Measurements from ENCODE around the gene SLC25A21.

DNA sequence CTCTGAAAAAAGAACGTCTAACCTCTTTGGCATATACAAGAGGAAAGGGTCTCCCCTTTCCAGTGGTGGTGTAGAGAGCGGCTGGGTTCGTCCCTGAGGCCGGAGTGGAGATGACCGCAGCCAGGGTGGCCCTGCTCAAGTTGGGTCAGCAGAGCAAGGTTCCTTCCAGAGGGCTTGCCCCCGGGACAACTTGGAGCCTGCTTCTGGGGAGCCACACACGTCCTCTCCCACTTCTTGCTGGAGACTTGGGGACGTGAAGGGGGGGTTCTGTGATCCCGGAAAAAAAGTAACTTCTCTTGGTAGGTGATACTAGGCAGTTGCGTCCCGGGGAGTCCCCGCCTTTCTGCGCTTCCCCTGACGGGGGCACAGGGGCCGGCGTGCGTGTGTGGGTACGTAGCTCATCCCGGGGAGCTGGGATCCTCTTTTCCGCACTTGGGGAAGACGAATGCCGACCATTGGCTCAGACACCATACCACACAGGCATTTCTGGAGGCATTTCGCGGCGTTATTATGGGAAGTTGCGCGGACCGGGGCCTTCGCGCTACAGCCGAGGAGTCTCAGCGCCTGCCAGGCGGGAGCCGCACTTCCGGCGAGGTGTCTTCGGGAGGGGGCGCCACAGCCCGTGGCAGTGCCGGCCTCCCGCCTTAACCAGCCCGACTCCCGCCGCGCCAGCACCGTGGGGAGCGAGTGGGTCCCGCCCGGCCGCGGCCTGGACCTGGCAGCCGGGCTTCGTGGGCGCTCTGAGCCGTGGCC is 525.6 kb downstream of the SLC25A21 start:
- TF ChIP-seq, protein P1, sequence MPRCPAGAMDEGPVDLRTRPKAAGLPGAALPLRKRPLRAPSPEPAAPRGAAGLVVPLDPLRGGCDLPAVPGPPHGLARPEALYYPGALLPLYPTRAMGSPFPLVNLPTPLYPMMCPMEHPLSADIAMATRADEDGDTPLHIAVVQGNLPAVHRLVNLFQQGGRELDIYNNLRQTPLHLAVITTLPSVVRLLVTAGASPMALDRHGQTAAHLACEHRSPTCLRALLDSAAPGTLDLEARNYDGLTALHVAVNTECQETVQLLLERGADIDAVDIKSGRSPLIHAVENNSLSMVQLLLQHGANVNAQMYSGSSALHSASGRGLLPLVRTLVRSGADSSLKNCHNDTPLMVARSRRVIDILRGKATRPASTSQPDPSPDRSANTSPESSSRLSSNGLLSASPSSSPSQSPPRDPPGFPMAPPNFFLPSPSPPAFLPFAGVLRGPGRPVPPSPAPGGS (IDR thresholded peaks at IDR 0.05): no peak
- TF ChIP-seq, protein P2, sequence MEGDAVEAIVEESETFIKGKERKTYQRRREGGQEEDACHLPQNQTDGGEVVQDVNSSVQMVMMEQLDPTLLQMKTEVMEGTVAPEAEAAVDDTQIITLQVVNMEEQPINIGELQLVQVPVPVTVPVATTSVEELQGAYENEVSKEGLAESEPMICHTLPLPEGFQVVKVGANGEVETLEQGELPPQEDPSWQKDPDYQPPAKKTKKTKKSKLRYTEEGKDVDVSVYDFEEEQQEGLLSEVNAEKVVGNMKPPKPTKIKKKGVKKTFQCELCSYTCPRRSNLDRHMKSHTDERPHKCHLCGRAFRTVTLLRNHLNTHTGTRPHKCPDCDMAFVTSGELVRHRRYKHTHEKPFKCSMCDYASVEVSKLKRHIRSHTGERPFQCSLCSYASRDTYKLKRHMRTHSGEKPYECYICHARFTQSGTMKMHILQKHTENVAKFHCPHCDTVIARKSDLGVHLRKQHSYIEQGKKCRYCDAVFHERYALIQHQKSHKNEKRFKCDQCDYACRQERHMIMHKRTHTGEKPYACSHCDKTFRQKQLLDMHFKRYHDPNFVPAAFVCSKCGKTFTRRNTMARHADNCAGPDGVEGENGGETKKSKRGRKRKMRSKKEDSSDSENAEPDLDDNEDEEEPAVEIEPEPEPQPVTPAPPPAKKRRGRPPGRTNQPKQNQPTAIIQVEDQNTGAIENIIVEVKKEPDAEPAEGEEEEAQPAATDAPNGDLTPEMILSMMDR (IDR thresholded peaks at IDR 0.05): no peak
- TF ChIP-seq, protein P3, sequence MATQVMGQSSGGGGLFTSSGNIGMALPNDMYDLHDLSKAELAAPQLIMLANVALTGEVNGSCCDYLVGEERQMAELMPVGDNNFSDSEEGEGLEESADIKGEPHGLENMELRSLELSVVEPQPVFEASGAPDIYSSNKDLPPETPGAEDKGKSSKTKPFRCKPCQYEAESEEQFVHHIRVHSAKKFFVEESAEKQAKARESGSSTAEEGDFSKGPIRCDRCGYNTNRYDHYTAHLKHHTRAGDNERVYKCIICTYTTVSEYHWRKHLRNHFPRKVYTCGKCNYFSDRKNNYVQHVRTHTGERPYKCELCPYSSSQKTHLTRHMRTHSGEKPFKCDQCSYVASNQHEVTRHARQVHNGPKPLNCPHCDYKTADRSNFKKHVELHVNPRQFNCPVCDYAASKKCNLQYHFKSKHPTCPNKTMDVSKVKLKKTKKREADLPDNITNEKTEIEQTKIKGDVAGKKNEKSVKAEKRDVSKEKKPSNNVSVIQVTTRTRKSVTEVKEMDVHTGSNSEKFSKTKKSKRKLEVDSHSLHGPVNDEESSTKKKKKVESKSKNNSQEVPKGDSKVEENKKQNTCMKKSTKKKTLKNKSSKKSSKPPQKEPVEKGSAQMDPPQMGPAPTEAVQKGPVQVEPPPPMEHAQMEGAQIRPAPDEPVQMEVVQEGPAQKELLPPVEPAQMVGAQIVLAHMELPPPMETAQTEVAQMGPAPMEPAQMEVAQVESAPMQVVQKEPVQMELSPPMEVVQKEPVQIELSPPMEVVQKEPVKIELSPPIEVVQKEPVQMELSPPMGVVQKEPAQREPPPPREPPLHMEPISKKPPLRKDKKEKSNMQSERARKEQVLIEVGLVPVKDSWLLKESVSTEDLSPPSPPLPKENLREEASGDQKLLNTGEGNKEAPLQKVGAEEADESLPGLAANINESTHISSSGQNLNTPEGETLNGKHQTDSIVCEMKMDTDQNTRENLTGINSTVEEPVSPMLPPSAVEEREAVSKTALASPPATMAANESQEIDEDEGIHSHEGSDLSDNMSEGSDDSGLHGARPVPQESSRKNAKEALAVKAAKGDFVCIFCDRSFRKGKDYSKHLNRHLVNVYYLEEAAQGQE (IDR thresholded peaks at IDR 0.05): no peak
- no peak for TF ChIP-seq ESRRA (IDR thresholded peaks at IDR 0.05; ENCODE audit: borderline replicate concordance, low read length)
- no peak for TF ChIP-seq CHD2 (IDR thresholded peaks at IDR 0.05; ENCODE audit: low read length, partially characterized antibody)
- no peak for TF ChIP-seq KDM5A (IDR thresholded peaks at IDR 0.05)
- TF ChIP-seq NPAS2 (CRISPR knock-in tag; IDR thresholded peaks at IDR 0.05; ENCODE audit: borderline replicate concordance): no peak
- TF ChIP-seq POLR2A (IDR thresholded peaks at IDR 0.05; ENCODE audit: low read length): no peak
- no peak for TF ChIP-seq HOXA7 (CRISPR knock-in tag; IDR thresholded peaks at IDR 0.05)
- no peak for TF ChIP-seq CBX8 (IDR thresholded peaks at IDR 0.05)
- TF ChIP-seq, protein P4, sequence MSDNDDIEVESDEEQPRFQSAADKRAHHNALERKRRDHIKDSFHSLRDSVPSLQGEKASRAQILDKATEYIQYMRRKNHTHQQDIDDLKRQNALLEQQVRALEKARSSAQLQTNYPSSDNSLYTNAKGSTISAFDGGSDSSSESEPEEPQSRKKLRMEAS (IDR thresholded peaks at IDR 0.05): no peak
- no peak for TF ChIP-seq MYC (IDR thresholded peaks at IDR 0.05; ENCODE audit: borderline replicate concordance, low read length)
- TF ChIP-seq EP300 (IDR thresholded peaks at IDR 0.05): no peak
